ENCODE measurements around the gene ADCY9.
"Not testable (repeated sequence)": the region's sequence is repeated elsewhere in the genome, so short reads cannot be mapped to it uniquely, and the experiment has no call there.

The ADCY9 gene

DNA sequence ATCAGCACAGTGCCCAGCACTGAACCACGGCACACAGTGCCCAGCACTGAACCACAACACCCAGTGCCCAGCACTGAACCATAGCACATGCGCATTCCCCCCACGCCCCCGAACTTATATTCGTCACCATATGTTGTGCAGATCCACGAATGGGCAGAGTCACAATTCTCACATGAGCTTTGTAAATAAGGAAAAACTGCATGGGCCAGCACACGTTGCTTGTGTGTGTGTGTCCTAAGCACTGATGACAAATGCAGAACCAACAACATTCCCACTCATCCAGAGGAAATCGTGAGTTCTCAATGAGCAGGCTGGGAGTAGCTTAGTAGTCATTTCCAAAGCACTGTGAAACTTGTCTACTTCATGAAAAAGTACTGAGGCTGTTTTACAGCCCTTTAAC lies 70.0 kb downstream of the ADCY9 start:
- H3K4me3 ChIP-seq (ENCODE audit: low read depth, low read length), result no peak overlapping the region
- TF ChIP-seq, protein P1, sequence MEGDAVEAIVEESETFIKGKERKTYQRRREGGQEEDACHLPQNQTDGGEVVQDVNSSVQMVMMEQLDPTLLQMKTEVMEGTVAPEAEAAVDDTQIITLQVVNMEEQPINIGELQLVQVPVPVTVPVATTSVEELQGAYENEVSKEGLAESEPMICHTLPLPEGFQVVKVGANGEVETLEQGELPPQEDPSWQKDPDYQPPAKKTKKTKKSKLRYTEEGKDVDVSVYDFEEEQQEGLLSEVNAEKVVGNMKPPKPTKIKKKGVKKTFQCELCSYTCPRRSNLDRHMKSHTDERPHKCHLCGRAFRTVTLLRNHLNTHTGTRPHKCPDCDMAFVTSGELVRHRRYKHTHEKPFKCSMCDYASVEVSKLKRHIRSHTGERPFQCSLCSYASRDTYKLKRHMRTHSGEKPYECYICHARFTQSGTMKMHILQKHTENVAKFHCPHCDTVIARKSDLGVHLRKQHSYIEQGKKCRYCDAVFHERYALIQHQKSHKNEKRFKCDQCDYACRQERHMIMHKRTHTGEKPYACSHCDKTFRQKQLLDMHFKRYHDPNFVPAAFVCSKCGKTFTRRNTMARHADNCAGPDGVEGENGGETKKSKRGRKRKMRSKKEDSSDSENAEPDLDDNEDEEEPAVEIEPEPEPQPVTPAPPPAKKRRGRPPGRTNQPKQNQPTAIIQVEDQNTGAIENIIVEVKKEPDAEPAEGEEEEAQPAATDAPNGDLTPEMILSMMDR (IDR thresholded peaks at IDR 0.05; ENCODE audit: low read depth, low read length), result no peak

- not testable (repeated sequence) for H3K4me3 ChIP-seq (ENCODE audit: low read depth, low read length)
Observed at GRCh38 chr16:4045561-4045960, 70.7 kb downstream of the ADCY9 start.

- no peak overlapping the region for H3K4me3 ChIP-seq (ENCODE audit: low read depth, low read length)
- TF ChIP-seq, protein P1 (IDR thresholded peaks at IDR 0.05; ENCODE audit: low read depth, low read length), result no peak
Observed at GRCh38 chr16:4042581-4042980, 73.7 kb downstream of the ADCY9 start.

- TF ChIP-seq, protein P1 (IDR thresholded peaks at IDR 0.05; ENCODE audit: low read depth, low read length), result no peak
- H3K4me3 ChIP-seq (ENCODE audit: low read depth, low read length), result no peak overlapping the region
Observed at GRCh38 chr16:4038448-4038847, 77.8 kb downstream of the ADCY9 start.

- not testable (repeated sequence) for H3K4me3 ChIP-seq (ENCODE audit: low read depth, low read length)
Observed at GRCh38 chr16:4036952-4037351, 79.3 kb downstream of the ADCY9 start.

- no peak overlapping the region for H3K4me3 ChIP-seq (ENCODE audit: low read depth, low read length)
- TF ChIP-seq, protein P1 (IDR thresholded peaks at IDR 0.05; ENCODE audit: low read depth, low read length), result no peak
Observed at GRCh38 chr16:4034963-4035362, 81.3 kb downstream of the ADCY9 start.

DNA sequence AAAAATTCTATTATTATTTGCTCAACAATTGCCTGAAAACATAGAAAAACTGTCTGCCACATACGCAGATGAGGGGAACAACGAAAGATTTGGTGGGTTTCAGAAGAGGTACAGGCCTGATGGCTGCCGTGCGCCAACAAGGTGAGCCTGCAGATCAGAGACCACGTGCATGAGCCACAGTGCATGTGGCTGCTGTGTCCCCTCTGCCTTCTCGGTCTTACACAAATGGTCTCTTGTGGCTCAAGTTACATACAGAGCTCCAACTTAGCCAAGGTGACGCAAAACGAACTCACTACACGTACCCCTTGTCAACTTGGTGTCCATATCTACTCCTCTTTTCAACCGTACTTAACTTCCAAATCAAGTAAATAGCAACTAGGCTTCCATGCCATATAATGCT lies 82.3 kb downstream of the ADCY9 start:
- H3K4me3 ChIP-seq (ENCODE audit: low read depth, low read length), result no peak overlapping the region
- TF ChIP-seq, protein P1 (IDR thresholded peaks at IDR 0.05; ENCODE audit: low read depth, low read length), result no peak

DNA sequence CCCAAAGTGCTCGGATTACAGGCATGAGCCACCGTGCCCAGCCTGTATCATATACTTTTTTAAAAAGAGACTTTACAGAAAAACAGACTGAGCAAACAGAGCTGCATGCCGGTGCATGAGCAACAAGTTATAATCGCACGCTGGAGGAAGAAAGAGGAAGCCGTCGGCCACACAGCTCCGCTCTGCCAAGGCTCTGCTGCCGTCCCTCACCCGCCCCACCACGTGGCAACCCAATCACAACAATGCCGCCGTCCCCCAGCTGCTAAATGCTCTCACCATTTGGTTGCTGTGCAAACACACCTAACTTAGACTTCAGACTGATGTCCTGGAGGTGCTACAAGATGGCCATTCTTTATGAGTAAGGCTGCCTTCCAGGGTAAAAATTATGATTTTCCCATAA lies 83.5 kb downstream of the ADCY9 start:
- H3K4me3 ChIP-seq (ENCODE audit: low read depth, low read length), result no peak overlapping the region
- TF ChIP-seq, protein P1 (IDR thresholded peaks at IDR 0.05; ENCODE audit: low read depth, low read length), result no peak
